HG03060 (cell line): ENCODE data around the gene EFNA5.

ENCODE experiments used
- ATAC-seq: cut with Tn5 transposase; IDR thresholded peaks from one replicate; pipeline ENCODE4 v1.9.1; 2021; ENCODE audit warnings: low read depth, moderate number of reproducible peaks; ENCODE audit not compliant: unreplicated experiment

The EFNA5 gene

GRCh38 chr5:107576736-107577393 is 93.9 kb downstream of the EFNA5 start:
- ATAC-seq: no peak

DNA sequence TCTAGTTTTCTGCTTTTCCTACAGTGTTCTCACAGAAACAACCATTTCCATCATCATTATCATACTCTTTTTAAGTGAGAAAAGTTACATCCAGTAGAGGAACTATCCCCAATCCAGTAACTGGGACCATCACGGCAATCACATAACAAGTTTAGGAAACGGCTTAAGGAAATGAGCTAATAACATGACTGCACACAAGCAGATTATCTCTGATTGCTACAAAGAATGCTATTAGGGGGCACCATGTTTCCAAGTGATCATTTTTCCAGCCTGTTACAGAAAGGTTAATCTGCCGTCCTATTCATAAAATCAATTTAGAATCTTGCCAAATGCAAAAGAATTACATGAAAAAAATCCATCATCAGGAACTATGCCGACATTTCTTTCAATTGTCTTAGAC is 94.6 kb downstream of the EFNA5 start:
- ATAC-seq: no peak

GRCh38 chr5:107574287-107574686 is 96.5 kb downstream of the EFNA5 start:
- no peak for ATAC-seq

DNA sequence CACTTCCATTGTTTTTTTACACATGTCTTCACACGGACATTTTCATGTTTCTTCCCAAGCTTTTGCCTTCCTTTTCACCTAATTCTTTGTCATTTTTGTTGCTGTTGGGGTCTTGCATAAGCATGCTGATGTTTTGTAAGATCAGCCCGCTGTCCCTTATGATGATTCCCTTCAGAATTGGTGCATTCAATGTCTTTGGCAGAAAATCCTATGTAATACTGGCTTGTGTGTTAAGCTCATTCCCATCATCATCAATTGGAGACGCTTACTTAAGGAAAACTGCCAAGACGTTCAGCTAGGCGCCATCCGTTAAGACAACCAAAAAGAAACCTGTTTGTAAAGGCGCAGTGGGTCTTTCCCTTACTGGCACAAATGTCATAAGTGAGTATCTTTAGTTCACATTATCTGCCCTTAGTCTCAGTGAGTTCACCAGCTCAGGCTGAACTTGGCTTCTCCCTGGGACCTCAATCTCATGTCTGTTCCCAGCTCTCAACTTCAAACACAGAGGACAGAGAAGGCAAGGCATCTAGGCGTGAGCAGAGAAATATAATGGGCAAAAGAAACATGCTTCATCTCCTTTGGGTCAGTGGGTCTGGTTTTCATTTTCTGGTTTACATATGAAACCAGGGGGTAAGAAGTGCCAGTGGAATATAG is 97.9 kb downstream of the EFNA5 start:
- no peak for ATAC-seq

DNA sequence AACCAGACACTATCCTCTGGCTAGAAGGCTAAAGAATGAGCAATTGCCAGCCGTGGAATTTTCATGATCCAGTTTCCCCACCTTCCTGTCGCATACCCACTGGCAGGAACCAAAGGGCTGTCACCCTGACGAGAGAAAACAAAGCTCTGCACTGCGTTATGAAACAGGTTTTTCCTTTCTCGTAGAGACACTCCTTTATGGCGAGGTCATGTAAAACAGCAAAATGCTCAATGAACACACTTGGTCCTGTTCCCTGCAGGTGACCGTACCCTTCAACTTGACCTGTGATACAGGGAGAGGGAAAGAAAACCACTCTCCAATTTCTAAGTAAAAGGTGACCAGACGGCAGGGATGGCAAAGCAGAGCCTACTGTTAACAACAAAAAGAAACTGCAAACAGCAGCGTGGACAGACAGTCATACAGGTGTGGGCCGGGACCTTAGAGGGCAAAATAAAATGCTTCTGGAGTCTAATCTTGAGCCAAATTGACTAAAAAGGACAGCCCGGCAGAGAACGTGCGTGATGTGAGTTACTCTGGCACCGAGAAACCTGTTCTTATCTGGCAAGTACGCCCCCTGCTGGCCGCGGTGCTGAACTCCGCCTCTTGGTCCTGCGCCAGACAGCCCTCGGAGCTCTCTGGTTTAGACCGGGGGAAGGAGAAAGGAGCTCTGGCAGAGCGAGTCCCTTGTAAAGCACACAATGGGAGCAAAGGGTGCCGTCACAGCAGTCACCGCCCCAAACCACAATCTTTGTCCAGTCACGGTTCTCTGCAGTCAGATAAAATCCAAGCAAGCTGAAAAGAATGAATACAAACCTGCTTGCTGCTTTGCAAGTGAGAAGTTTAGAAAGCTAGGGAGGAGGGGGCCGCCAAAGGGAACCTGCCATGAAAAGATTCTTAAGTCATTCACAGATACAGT is 98.9 kb downstream of the EFNA5 start:
- ATAC-seq: peak; percentile 23

- ATAC-seq: peak; percentile 90
Observed at GRCh38 chr5:107570805-107571531, 99.8 kb downstream of the EFNA5 start.

- ATAC-seq: no peak
Observed at GRCh38 chr5:107570181-107570580, 100.6 kb downstream of the EFNA5 start.

DNA sequence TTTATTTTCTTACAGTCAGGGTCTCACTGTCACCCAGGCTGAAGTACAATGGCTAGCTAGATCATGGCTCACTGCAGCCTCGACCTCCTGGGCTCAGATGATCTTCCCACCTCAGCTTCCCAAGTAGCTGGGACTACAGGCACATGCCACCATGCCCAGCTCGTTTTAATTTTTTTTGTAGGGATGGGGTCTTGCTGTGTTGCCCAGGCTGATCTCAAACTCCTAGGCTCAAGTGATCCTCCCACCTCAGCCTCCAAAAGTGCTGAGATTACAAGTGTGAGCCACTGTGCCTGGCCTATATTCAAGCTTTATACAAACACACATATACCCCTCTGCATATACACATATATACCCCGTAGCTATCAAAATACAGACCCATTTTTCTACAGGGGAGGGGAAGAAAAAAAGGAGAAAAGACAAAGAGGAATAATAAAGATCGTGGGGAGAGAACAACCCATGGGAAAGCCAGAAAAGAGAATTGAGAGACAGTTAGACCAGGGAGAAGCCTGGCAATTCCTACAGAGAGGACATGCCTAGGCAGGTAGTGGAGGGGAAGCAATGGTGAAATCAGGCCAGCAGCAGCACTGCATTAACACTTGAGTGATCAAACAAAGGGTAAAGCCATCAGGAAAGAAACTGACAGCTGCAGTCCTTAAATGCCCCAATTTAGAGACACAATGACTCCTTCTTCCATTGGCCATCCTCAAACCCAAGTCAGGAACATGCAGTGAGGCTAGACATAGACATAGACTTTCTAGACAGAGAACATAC is 102.7 kb downstream of the EFNA5 start:
- no peak for ATAC-seq

GRCh38 chr5:107566986-107567385 is 103.8 kb downstream of the EFNA5 start:
- ATAC-seq: no peak

- ATAC-seq: no peak
Observed at GRCh38 chr5:107565791-107566767, 104.7 kb downstream of the EFNA5 start.

DNA sequence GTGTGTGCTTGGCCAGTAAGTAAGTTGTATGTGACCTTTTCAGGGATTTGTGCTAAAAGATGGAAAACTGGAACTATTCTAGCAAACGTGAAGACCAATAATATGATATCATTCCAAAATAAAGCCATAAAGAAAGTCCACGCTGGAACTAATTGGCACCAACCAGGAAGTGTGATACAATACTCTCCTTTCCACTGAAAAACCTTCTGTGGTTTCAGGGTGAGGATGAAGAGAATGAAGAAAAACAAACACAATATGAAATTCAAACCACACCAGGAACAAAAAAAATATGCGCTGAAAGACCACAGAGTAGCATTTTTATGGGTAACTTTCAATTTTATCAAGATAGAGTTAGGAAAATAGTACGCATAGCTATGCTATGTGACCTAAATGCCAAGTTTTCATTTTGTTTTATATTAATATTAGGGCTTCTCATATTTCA is 105.8 kb downstream of the EFNA5 start:
- ATAC-seq: no peak

DNA sequence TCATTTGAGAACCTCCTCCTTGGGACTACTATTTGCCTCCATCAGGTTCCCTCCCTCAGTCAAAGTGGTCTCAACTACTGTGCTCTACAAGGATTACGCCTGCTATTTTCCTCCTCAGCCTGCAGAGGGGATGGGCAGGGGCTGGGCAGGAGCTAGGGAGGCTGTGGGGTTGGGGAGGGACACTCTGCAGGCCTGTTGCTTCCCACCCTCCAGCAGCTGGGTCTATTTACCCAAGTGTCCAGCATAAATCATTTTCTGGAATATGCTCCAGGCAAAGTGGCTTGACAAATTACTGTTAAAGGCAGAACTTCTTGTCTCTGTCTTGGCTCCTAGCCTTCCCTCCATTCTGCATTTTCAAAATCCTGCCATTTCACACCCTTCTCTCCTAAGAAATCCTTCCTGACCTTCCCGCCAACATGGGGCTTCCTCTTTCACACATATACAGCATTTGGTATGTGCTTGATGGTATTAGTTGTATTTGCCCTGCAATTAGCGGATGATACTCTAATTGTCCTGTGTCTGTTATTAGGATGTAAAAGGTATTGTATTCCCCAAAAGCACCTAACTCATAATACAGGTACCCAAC is 106.7 kb downstream of the EFNA5 start:
- no peak for ATAC-seq

DNA sequence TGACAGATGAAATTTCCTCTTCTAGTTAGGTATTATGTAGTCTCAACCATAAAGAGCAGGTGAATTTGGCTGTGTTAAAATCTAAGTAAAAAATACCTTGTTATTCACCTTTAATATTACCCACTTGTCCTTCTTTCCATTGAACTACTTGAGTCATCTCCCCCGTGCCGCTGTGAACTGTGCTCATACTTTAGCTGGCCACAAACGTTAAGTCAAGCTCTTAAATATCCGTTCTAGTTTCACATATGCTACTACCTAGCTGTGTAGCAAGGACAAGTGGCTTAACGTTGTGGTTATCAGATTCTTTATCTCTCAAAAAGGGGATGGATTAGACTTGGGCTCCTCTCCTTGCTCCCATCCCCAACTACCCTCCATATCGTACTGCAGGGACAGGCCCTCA is 110.4 kb downstream of the EFNA5 start:
- no peak for ATAC-seq

- no peak for ATAC-seq
Observed at GRCh38 chr5:107558823-107559375, 111.8 kb downstream of the EFNA5 start.

GRCh38 chr5:107557051-107557658 is 113.6 kb downstream of the EFNA5 start:
- ATAC-seq: no peak

GRCh38 chr5:107556575-107556974 is 114.2 kb downstream of the EFNA5 start:
- no peak for ATAC-seq

DNA sequence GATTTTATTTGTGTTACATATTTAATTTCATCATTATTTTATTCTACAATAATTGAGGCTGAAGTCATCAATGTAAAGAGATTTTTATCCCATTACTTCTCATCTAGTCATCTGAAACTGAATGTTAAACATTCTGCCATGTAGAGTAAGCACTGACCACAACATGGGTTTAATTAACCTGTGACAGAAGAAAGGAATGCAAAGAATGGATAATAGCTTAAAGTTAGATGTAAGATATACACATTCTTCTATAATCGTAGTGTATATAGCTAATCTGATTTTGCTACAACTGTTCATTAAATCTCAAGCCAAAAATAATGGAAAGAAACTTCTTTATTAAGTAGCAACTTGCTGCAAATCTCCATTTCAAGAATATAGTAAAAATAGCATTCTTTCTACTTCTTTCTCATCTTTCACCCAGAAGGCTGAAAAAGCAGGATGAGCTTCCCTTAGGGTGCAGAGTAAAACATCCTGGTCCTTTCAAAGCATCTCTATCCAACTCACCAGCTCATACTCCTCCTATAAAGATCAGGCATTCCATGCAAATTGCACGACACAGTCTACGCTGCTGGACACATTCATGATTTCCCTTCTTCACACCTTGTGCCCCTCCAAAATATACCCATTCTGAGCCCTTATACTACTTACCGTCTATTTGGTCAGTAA is 115.2 kb downstream of the EFNA5 start:
- no peak for ATAC-seq
